Testis (tissue), 2 donors: ENCODE data around the gene SCFD2.

Source experiments
- CTCF ChIP-seq, 3 experiments: fragments of 450-650 bp in 2 of 3; fragments of 200-600 bp in 1 of 3; sonication (generic) in 1 of 3; IDR thresholded peaks; one replicate each; pipeline ENCODE4 v1.5.1; 2016 to 2019; ENCODE audit warnings: antibody characterized with exemption in 3 of 3, mild to moderate bottlenecking in 2 of 3, moderate library complexity in 1 of 3
- POLR2A ChIP-seq: fragments of 450-650 bp; IDR thresholded peaks from one replicate; pipeline ENCODE4 v1.6.1; 2017; ENCODE audit warnings: antibody characterized with exemption, mild to moderate bottlenecking, moderate library complexity

- TF ChIP-seq CTCF (IDR thresholded peaks at IDR 0.05) (no peak), POLR2A (no peak)
Measured at GRCh38 chr4:52824270-52824602, 541.6 kb downstream of the SCFD2 start.
